Measurements from ENCODE around the gene ERG.

Gene ERG

DNA sequence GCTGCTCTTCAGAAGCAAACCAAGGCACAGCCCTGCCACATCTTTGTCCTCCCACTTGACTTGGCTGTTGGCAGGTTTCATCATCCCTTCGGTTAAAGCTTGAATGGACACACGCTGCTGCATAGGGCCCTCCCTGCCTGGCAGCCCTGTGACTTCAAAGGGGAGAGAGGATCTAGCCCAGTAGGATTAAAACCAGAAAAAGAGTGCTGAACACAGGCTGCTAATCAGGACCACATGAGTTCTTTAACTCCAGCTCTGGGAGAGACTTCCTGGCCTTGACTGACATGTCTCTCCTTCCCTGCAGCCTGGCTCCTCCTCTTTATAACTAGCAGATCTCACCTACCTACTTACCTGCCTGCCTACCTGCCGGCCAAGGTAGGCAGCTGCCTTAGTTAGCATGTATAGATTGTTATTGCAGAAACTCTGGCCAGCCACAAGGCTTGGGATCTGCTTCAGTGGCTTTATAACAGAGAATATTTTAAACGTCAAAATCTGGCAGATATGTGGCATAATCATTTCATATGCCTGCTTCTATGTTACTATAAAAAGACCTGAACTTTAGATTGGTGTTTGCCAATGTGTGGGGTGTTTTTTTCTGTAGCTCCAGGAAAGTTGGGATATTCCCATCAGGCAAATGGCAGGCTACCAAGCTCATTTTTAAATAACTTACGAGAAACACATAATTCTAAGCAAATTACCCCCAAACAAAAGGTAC lies 49.4 kb downstream of the ERG start:
- POLR2A ChIA-PET (ENCODE audit: low non-redundant PET), result no interaction called here
- CTCF ChIA-PET, result no interaction called here
- DNase-seq (ENCODE audit: low spot score), result no peak
- no peak overlapping the region for H3K27ac ChIP-seq
- TF ChIP-seq, protein P1, sequence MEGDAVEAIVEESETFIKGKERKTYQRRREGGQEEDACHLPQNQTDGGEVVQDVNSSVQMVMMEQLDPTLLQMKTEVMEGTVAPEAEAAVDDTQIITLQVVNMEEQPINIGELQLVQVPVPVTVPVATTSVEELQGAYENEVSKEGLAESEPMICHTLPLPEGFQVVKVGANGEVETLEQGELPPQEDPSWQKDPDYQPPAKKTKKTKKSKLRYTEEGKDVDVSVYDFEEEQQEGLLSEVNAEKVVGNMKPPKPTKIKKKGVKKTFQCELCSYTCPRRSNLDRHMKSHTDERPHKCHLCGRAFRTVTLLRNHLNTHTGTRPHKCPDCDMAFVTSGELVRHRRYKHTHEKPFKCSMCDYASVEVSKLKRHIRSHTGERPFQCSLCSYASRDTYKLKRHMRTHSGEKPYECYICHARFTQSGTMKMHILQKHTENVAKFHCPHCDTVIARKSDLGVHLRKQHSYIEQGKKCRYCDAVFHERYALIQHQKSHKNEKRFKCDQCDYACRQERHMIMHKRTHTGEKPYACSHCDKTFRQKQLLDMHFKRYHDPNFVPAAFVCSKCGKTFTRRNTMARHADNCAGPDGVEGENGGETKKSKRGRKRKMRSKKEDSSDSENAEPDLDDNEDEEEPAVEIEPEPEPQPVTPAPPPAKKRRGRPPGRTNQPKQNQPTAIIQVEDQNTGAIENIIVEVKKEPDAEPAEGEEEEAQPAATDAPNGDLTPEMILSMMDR (conservative IDR thresholded peaks at IDR 0.05; ENCODE audit: low read depth), result no peak

DNA sequence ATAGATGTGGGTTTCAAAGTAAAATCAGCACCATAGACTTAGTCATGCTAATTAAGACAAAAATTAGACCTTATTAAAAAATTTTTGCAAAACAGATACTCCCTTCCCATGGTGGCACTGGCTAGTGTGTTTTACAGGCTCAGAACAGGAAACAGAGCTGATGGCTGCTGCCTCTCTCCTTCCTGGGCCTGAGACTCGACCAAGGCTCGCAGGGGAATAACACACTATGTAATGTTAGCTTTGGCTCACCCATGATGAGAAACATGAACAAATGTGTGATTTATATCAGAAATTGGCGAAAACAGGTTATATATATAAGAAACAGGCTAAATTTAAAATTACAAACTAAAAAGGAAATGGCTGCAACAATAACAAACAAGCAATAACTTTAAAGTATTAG lies 50.7 kb downstream of the ERG start:
- H3K27ac ChIP-seq, result no peak overlapping the region
- TF ChIP-seq, protein P1 (conservative IDR thresholded peaks at IDR 0.05; ENCODE audit: low read depth), result no peak
- no peak for DNase-seq (ENCODE audit: low spot score)
- ChIA-PET POLR2A (ENCODE audit: low non-redundant PET) (no interaction called here), CTCF (interaction anchor here (0.6 kb wide), 1 partner anchor 74 kb away, joined by 3 read pairs; no protein-coding TSS in a partner anchor)

DNA sequence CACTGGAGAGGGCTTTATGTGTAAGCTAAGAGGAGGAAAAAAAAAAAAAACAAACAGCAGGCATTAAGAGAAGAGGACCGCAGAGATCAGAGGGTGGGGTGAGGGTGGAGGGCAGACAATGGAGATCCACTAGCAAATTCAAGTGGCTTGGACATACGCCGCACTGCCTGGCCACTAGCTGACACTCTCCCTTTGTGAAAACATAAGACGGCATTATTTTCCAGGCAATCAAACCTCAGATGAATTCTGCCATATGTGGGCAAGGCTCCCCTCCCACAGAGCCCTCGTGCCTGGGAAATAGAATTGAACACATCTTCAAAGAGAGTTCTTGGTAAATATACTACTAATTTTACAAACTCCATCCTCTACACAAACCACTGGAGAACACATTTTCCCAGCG lies 53.6 kb downstream of the ERG start:
- no peak overlapping the region for H3K27ac ChIP-seq
- CTCF ChIA-PET, result interaction anchor here (0.9 kb wide), 1 partner anchor 26 kb away, joined by 4 read pairs; no protein-coding TSS in a partner anchor
- POLR2A ChIA-PET (ENCODE audit: low non-redundant PET), result no interaction called here
- TF ChIP-seq, protein P1 (conservative IDR thresholded peaks at IDR 0.05; ENCODE audit: low read depth), result no peak
- DNase-seq (ENCODE audit: low spot score), result no peak

DNA sequence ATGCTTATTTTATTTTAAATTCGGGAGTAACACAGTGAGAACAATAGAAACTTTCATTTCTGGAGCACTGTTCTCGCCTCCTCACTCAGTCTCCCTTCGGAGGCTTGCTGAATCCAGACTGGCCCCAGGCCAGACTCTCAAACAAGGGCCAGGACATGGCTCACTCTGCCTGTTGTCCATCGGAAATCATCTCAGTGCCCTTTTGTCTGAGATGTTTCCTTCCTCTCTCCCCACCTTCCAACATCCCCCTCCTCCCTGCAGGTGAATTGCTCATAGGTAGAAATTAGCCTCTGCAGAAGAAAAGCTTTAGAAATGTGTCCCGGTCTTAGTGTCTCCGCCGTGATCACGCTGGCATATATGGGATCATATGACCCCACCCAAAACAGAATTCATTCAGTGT lies 55.2 kb downstream of the ERG start:
- ChIA-PET POLR2A (ENCODE audit: low non-redundant PET) (no interaction called here), CTCF (no interaction called here)
- TF ChIP-seq, protein P1 (conservative IDR thresholded peaks at IDR 0.05; ENCODE audit: low read depth), result no peak

DNA sequence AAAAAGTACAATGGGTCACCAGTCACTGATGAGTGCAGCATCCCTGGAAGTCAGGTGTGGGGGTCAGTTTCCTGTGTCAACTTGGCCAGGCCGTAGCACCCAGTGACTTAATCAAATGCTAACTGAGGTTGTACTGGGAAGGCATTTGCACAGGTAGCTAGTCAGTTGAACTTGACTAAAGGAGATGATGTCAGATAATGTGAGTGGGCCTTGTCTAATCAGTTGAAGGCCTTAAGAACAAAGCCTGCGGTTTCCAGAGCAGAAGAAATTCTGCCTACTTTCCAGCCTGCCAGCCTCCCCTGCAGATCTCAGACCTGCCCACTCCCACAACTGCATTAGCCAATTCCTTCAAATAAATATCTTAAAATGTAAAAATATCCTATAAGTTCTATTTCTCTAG lies 57.1 kb downstream of the ERG start:
- no peak for DNase-seq (ENCODE audit: low spot score)
- CTCF ChIA-PET, result no interaction called here
- no peak overlapping the region for H3K27ac ChIP-seq
- TF ChIP-seq, protein P1 (conservative IDR thresholded peaks at IDR 0.05; ENCODE audit: low read depth), result no peak
- POLR2A ChIA-PET (ENCODE audit: low non-redundant PET), result interaction anchor here (0.7 kb wide), 1 partner anchor 31 kb away, joined by 10 read pairs; no protein-coding TSS in a partner anchor

More for the DNA sequence above, 55.2 kb downstream of the ERG start:
- H3K27ac ChIP-seq, result no peak overlapping the region
- no peak for DNase-seq (ENCODE audit: low spot score)

DNA sequence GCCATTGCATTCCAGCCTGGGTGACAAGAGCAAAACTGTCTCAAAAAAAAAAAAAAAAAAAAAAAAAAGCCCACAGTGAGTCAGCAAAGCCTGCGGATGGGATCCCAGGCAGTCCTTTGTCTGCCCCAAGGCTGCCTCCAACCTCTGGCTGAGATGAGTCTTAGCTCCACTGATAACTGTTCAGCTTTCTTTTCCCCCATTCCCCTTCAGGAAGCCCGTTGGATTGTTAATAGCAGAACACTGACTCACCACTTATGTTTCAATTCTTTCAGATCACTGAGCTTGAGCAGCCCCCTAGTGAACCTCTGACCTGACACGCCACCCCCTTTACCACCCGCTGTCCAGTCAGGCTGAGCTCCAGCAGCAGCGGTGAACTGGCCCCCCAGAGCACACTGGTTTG lies 57.5 kb downstream of the ERG start:
- POLR2A ChIA-PET (ENCODE audit: low non-redundant PET), result interaction anchor here (0.7 kb wide), 1 partner anchor 32 kb away, joined by 10 read pairs; no protein-coding TSS in a partner anchor
- H3K27ac ChIP-seq, result no peak overlapping the region

More for the DNA sequence above, 57.5 kb downstream of the ERG start:
- DNase-seq (ENCODE audit: low spot score), result peak; percentile 71
- TF ChIP-seq, protein P1 (conservative IDR thresholded peaks at IDR 0.05; ENCODE audit: low read depth), result no peak
- CTCF ChIA-PET, result no interaction called here
